MM.1S (cell line): ENCODE measurements around the gene GMPR.

Source experiments
- DNase-seq: peaks from one replicate; pipeline ENCODE4 v3.0.0-alpha.2; 2015
- H2AFZ ChIP-seq: fragments of 300-600 bp; sonication (generic); 2 replicates; pipeline ENCODE4 v1.6.0; 2016; ENCODE audit warnings: antibody characterized with exemption, low read length
- H3F3A ChIP-seq: fragments of 300-600 bp; sonication (generic); 2 replicates; pipeline ENCODE4 v1.6.1; 2016; ENCODE audit warnings: mild to moderate bottlenecking, antibody characterized with exemption, low read length, moderate library complexity, mixed read lengths; ENCODE audit not compliant: insufficient read depth
- H3K27ac ChIP-seq: fragments of 300-600 bp; sonication (generic); 2 replicates; pipeline ENCODE4 v1.5.1; 2016; ENCODE audit warnings: mild to moderate bottlenecking, low read length
- H3K27me3 ChIP-seq: fragments of 300-600 bp; sonication (generic); replicated peaks from 2 replicates; pipeline ENCODE4 v1.6.0; 2016; ENCODE audit warnings: low read length; ENCODE audit not compliant: insufficient read depth
- H3K36me3 ChIP-seq: fragments of 300-600 bp; sonication (generic); replicated peaks from 2 replicates; pipeline ENCODE4 v1.6.1; 2016; ENCODE audit warnings: mild to moderate bottlenecking, low read length, mixed read lengths; ENCODE audit not compliant: insufficient read depth
- H3K4me1 ChIP-seq: fragments of 300-600 bp; sonication (generic); 2 replicates; pipeline ENCODE4 v1.6.1; 2016; ENCODE audit warnings: low read length, mixed read lengths
- H3K4me2 ChIP-seq: fragments of 300-600 bp; sonication (generic); 2 replicates; pipeline ENCODE4 v1.6.0; 2016; ENCODE audit warnings: low read depth, low read length
- H3K4me3 ChIP-seq: fragments of 300-600 bp; sonication (generic); 2 replicates; pipeline ENCODE4 v1.5.1; 2016; ENCODE audit warnings: low read length, mixed read lengths
- H3K79me2 ChIP-seq: fragments of 300-600 bp; sonication (generic); 2 replicates; pipeline ENCODE4 v1.6.1; 2016; ENCODE audit warnings: mixed run types, low read length, mixed read lengths
- H3K9ac ChIP-seq: fragments of 300-600 bp; sonication (generic); 2 replicates; pipeline ENCODE4 v1.6.1; 2016; ENCODE audit warnings: low read length, mixed read lengths
- H3K9me2 ChIP-seq: fragments of 300-600 bp; sonication (generic); replicated peaks from 2 replicates; pipeline ENCODE4 v1.6.1; 2016; ENCODE audit warnings: mild to moderate bottlenecking, low read length, mixed read lengths; ENCODE audit not compliant: insufficient read depth
- H3K9me3 ChIP-seq: fragments of 300-600 bp; sonication (generic); replicated peaks from 2 replicates; pipeline ENCODE4 v1.6.1; 2016; ENCODE audit warnings: mild to moderate bottlenecking, low read length, mixed read lengths; ENCODE audit not compliant: insufficient read depth
- H4K20me1 ChIP-seq: fragments of 300-600 bp; sonication (generic); 2 replicates; pipeline ENCODE4 v1.6.1; 2016; ENCODE audit warnings: mild to moderate bottlenecking, low read length, moderate library complexity, mixed read lengths; ENCODE audit not compliant: insufficient read depth
- EZH2 ChIP-seq: fragments of 300-600 bp; sonication (generic); optimal IDR thresholded peaks from 2 replicates; pipeline ENCODE3; 2017; ENCODE audit warnings: low read depth, mild to moderate bottlenecking, antibody characterized with exemption, low read length, mixed read lengths
- EZH2phosphoT487 ChIP-seq: fragments of 300-600 bp; sonication (generic); IDR thresholded peaks from 2 replicates; pipeline ENCODE4 v1.6.1; 2018; ENCODE audit warnings: antibody characterized with exemption, low read length
- TF ChIP-seq, protein P1 (sequence below): fragments of 300-600 bp; sonication (generic); IDR thresholded peaks from 2 replicates; pipeline ENCODE4 v1.5.1; 2016; ENCODE audit warnings: antibody characterized with exemption, low read length, mixed read lengths

The GMPR gene

DNA sequence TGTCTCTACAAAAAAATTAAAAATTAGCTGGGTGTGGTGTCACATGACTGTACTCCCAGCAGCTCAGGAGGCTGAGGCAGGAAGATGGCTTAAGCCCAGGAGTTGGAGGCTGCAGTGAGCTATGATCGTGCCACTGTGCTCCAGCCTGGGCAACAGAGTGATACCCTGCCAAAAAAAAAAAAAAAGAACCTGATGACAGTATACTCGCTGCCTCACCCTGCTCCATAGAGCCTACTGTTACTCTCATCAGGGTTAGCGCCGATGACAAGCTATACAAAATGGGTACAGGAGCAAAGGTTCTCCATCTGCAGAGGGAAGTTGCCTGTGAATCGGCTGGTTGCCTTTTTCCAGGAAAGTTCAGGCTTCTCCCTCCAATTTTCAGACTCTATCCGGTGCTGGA lies 53.4 kb downstream of the GMPR start:
- H4K20me1 ChIP-seq: no peaks in the 10 kb centered on the region
- no peak overlapping the region for H2AFZ ChIP-seq
- no peaks in the 10 kb centered on the region for H3K79me2 ChIP-seq
- no peak overlapping the region for H3K9ac ChIP-seq
- DNase-seq: no peak
- no peaks in the 10 kb centered on the region for H3K9me2 ChIP-seq
- no peaks in the 10 kb centered on the region for H3K36me3 ChIP-seq
- no peaks in the 10 kb centered on the region for H3K27me3 ChIP-seq
- TF ChIP-seq, protein P1, sequence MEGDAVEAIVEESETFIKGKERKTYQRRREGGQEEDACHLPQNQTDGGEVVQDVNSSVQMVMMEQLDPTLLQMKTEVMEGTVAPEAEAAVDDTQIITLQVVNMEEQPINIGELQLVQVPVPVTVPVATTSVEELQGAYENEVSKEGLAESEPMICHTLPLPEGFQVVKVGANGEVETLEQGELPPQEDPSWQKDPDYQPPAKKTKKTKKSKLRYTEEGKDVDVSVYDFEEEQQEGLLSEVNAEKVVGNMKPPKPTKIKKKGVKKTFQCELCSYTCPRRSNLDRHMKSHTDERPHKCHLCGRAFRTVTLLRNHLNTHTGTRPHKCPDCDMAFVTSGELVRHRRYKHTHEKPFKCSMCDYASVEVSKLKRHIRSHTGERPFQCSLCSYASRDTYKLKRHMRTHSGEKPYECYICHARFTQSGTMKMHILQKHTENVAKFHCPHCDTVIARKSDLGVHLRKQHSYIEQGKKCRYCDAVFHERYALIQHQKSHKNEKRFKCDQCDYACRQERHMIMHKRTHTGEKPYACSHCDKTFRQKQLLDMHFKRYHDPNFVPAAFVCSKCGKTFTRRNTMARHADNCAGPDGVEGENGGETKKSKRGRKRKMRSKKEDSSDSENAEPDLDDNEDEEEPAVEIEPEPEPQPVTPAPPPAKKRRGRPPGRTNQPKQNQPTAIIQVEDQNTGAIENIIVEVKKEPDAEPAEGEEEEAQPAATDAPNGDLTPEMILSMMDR: no peak
- TF ChIP-seq EZH2 (no peak), EZH2phosphoT487 (no peak)
- no peaks in the 10 kb centered on the region for H3K9me3 ChIP-seq
- H3K4me2 ChIP-seq: no peak overlapping the region
- H3K4me1 ChIP-seq: no peaks in the 10 kb centered on the region
- H3F3A ChIP-seq: no peaks in the 10 kb centered on the region
- no peak overlapping the region for H3K4me3 ChIP-seq
- no peak overlapping the region for H3K27ac ChIP-seq

DNA sequence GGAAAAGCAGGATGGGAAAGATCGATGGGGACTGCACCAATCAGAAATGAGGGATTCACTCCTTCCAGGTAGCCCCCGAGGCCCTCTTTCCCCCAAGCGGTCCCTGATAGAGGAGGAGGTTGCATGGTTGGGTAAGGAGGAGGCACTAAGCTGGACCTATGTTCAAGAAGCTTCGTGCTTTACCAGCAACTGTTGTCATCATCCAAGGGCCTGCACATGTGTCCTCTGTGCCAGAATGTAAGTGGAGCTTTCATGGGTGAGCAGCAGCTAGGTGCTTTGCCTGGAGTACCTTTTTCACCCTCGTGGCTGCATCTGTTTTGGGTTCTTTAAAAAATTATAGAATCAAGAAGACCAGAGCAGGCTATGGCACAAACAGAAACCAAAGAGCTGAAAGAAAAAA lies 54.0 kb downstream of the GMPR start:
- H4K20me1 ChIP-seq: no peaks in the 10 kb centered on the region
- no peak overlapping the region for H3K4me3 ChIP-seq
- H3K9me2 ChIP-seq: no peaks in the 10 kb centered on the region
- no peaks in the 10 kb centered on the region for H3F3A ChIP-seq
- peak overlapping the region; percentile 17; the same call in 1 of the 2 replicates for H3K27ac ChIP-seq
- H2AFZ ChIP-seq: no peak overlapping the region
- H3K79me2 ChIP-seq: no peaks in the 10 kb centered on the region
- no peak overlapping the region for H3K9ac ChIP-seq
- no peaks in the 10 kb centered on the region for H3K9me3 ChIP-seq
- H3K4me2 ChIP-seq: no peak overlapping the region; the same call in 1 of the 2 replicates
- no peaks in the 10 kb centered on the region for H3K4me1 ChIP-seq
- DNase-seq: no peak
- TF ChIP-seq, protein P1: no peak
- no peak for TF ChIP-seq EZH2
- TF ChIP-seq EZH2phosphoT487: no peak
- no peaks in the 10 kb centered on the region for H3K27me3 ChIP-seq
- H3K36me3 ChIP-seq: no peaks in the 10 kb centered on the region

DNA sequence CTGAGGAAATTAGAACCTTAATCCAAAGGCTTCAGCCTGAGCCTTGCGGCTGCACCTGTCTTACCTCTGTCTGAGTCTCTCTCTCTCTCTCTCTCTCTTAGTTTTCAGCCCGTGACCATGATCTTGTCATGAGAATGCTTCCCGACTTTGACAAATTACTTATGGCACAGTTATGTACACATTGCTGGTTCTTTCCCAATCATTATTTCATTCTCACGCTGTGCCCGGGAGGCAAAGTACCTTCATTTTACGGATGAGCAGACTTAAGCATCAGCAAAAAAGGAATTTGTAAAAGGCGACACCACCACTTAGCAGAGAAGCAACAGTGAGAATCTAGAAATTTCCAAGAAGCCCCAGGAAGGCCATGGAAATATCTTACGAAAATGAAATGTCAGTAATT lies 54.6 kb downstream of the GMPR start:
- no peaks in the 10 kb centered on the region for H3F3A ChIP-seq
- H3K4me2 ChIP-seq: peak overlapping the region; percentile 17; the same call in 1 of the 2 replicates
- no peak overlapping the region for H2AFZ ChIP-seq
- H3K79me2 ChIP-seq: no peaks in the 10 kb centered on the region
- DNase-seq: no peak
- no peaks in the 10 kb centered on the region for H3K9me3 ChIP-seq
- no peaks in the 10 kb centered on the region for H3K36me3 ChIP-seq
- no peaks in the 10 kb centered on the region for H3K4me1 ChIP-seq
- TF ChIP-seq, protein P1: no peak
- TF ChIP-seq EZH2phosphoT487 (no peak), EZH2 (no peak)
- H3K27ac ChIP-seq: peak overlapping the region; percentile 17; the same call in 1 of the 2 replicates
- no peaks in the 10 kb centered on the region for H3K27me3 ChIP-seq
- no peak overlapping the region for H3K9ac ChIP-seq
- no peaks in the 10 kb centered on the region for H4K20me1 ChIP-seq
- no peak overlapping the region for H3K4me3 ChIP-seq
- no peaks in the 10 kb centered on the region for H3K9me2 ChIP-seq
